G401.6 (cell line): ENCODE data around the gene AFF3.

Experiments used
- FAIRE-seq: peaks from 2 replicates; lab custom pipeline; 2012; peaks lifted over from hg19 to GRCh38; lab: Jason Lieb, UNC

Gene AFF3

GRCh38 chr2:100067784-100068183, 74.6 kb downstream of the AFF3 start:
- FAIRE-seq, result no peak

GRCh38 chr2:100066856-100067255, 75.5 kb downstream of the AFF3 start:
- FAIRE-seq, result no peak

GRCh38 chr2:100066246-100066645, 76.1 kb downstream of the AFF3 start:
- FAIRE-seq, result no peak

GRCh38 chr2:100064592-100065428, 77.6 kb downstream of the AFF3 start:
- no peak for FAIRE-seq

GRCh38 chr2:100064165-100064564, 78.2 kb downstream of the AFF3 start:
- FAIRE-seq, result no peak

GRCh38 chr2:100063459-100063953, 78.9 kb downstream of the AFF3 start:
- FAIRE-seq, result peak; percentile 80

- FAIRE-seq, result no peak
Measured at GRCh38 chr2:100062336-100062735, 80.1 kb downstream of the AFF3 start.

GRCh38 chr2:100060875-100061274, 81.5 kb downstream of the AFF3 start:
- no peak for FAIRE-seq

- no peak for FAIRE-seq
Measured at GRCh38 chr2:100059638-100060037, 82.8 kb downstream of the AFF3 start.

GRCh38 chr2:100057901-100058261, 84.5 kb downstream of the AFF3 start:
- no peak for FAIRE-seq

- no peak for FAIRE-seq
Measured at GRCh38 chr2:100054426-100054825, 88.0 kb downstream of the AFF3 start.

- no peak for FAIRE-seq
Measured at GRCh38 chr2:100053087-100053885, 89.1 kb downstream of the AFF3 start.

- FAIRE-seq, result no peak
Measured at GRCh38 chr2:100052650-100053049, 89.7 kb downstream of the AFF3 start.

GRCh38 chr2:100051253-100051652, 91.1 kb downstream of the AFF3 start:
- FAIRE-seq, result no peak

GRCh38 chr2:100050685-100051084, 91.7 kb downstream of the AFF3 start:
- no peak for FAIRE-seq

- FAIRE-seq, result peak; percentile 30
Measured at GRCh38 chr2:100046961-100047947, 95.1 kb downstream of the AFF3 start.

- FAIRE-seq, result no peak
Measured at GRCh38 chr2:100045000-100045399, 97.4 kb downstream of the AFF3 start.

GRCh38 chr2:100043891-100044255, 98.5 kb downstream of the AFF3 start:
- FAIRE-seq, result no peak

GRCh38 chr2:100043081-100043890, 99.1 kb downstream of the AFF3 start:
- no peak for FAIRE-seq

GRCh38 chr2:100042562-100042961, 99.8 kb downstream of the AFF3 start:
- FAIRE-seq, result no peak

GRCh38 chr2:100041946-100042345, 100.4 kb downstream of the AFF3 start:
- FAIRE-seq, result no peak
